Epithelial cell of esophagus (primary cell): ENCODE data around the gene FOXL2.

ENCODE experiments used
- DNase-seq: peaks from one replicate; pipeline ENCODE4 v3.0.0; 2010; ENCODE audit warnings: low read depth
- H3K4me3 ChIP-seq: 2 replicates; pipeline ENCODE4 v1.5.1; 2011; ENCODE audit warnings: mild to moderate bottlenecking, low read length, control low read depth
- TF ChIP-seq, protein P1 (sequence below): IDR thresholded peaks from 2 replicates; pipeline ENCODE4 v1.5.1; 2011; ENCODE audit warnings: low read depth, mild to moderate bottlenecking, low read length, control low read depth, inconsistent platforms; ENCODE audit not compliant: insufficient read depth; ENCODE audit errors: missing control alignments

Gene FOXL2

DNA sequence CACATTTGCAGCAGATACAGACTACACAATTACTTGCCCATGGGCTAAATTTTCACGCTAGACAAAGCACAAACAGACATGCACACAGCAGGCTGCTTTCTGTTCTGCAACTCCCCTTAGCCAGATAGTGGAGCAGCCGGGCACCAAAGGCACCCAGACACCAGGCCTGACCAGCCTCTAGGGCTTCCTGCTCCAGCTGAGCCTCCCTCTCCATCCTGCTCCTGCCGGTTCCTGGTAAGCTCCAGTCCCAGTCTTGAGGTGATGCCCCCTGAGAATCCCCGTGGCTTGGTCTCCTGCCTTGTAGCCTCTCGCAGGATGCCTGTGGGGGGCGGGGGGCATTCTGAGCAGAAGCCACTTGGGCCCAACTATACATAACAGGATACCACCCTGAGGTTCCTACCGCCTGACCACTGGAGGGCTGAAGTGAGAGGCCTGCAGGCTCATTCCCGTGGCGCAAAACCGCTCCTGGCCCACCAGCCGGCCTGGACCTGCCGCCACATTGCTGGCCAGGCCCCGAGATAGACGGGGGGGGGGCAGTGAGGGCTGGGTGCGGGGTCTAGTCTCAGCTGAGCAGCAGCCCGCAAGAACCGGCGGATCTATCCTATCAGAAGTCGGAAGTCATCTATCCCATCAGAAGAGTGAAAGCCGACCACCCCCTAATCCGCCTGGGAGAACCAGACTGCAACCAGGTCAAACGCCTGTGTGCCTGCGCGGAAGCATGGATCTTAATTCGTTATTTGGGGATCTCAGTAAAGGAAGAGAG is 3.9 kb downstream of the FOXL2 start:
- no peak overlapping the region for H3K4me3 ChIP-seq
- TF ChIP-seq, protein P1, sequence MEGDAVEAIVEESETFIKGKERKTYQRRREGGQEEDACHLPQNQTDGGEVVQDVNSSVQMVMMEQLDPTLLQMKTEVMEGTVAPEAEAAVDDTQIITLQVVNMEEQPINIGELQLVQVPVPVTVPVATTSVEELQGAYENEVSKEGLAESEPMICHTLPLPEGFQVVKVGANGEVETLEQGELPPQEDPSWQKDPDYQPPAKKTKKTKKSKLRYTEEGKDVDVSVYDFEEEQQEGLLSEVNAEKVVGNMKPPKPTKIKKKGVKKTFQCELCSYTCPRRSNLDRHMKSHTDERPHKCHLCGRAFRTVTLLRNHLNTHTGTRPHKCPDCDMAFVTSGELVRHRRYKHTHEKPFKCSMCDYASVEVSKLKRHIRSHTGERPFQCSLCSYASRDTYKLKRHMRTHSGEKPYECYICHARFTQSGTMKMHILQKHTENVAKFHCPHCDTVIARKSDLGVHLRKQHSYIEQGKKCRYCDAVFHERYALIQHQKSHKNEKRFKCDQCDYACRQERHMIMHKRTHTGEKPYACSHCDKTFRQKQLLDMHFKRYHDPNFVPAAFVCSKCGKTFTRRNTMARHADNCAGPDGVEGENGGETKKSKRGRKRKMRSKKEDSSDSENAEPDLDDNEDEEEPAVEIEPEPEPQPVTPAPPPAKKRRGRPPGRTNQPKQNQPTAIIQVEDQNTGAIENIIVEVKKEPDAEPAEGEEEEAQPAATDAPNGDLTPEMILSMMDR: no peak
- DNase-seq: no peak

DNA sequence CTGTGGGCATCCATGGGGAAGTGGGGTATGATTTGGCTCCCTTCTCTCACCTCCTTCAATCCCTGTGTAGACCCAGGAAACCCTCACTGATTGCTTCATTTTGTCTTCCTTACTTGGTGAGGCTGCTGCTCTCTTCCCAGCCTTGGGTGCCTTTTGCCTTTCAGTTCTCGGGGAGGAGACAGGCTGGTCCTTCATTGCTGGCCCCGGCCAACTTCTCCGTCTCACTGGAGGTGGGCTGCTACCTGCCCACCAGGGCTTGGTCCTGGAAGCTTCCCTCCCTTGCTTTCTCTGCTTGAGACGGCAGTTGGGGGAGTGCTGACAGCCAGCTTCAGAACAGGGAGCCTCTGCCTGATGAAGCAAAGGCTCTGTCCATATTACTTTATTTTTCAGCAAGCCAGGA is 4.7 kb downstream of the FOXL2 start:
- TF ChIP-seq, protein P1: no peak
- DNase-seq: no peak
- no peak overlapping the region for H3K4me3 ChIP-seq

DNA sequence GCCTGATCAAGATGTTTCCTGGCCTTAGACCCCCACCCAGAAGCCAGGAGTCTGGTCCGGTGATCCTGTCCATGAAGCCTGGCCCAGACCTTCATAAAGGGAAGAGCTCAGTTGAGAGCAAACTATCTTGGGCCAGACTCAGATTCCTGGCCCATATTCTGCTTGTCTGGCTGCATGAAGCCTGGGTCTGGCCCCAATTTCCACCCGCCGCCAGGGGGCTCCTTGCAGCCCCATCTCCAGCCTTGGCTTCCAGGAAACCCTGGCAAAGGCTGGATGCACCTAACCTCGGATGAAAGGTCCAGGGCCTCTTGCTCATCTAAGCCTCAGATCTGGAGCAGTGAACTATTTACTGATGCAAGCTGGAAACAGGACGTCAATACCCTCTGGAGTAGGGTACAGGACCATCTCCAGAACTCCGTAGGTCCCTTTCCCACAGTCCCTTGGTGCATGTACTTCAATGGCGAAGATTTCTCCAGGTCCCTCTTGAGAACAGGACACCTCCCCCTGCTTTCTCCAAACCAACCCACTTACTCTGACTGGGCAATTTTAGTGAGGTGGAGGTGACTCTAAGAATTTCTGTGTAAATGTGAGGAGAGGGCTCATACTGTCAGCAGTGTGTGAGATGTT is 5.6 kb downstream of the FOXL2 start:
- TF ChIP-seq, protein P1: peak; percentile 48
- peak; percentile 65 for DNase-seq
- no peak overlapping the region for H3K4me3 ChIP-seq

DNA sequence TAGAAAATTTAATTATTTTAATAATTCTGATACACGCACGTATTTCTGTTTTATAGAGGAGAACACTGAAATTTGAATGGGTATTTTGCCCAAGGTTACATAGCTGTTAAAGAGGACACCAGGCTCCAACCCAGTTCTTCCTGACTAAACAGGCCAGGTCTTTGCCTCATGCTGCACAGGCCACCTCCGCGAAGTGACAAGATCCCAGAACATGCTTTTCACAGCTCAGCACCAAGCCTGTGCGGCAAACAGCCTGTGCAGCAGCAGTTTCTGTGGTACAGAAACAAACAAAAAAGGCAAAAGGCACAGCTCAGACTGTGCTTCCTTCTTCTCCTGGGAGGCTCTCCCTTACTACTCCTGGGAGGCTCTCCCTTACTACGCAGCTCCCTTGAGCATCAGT is 6.5 kb downstream of the FOXL2 start:
- DNase-seq: no peak
- TF ChIP-seq, protein P1: no peak
- H3K4me3 ChIP-seq: no peak overlapping the region

DNA sequence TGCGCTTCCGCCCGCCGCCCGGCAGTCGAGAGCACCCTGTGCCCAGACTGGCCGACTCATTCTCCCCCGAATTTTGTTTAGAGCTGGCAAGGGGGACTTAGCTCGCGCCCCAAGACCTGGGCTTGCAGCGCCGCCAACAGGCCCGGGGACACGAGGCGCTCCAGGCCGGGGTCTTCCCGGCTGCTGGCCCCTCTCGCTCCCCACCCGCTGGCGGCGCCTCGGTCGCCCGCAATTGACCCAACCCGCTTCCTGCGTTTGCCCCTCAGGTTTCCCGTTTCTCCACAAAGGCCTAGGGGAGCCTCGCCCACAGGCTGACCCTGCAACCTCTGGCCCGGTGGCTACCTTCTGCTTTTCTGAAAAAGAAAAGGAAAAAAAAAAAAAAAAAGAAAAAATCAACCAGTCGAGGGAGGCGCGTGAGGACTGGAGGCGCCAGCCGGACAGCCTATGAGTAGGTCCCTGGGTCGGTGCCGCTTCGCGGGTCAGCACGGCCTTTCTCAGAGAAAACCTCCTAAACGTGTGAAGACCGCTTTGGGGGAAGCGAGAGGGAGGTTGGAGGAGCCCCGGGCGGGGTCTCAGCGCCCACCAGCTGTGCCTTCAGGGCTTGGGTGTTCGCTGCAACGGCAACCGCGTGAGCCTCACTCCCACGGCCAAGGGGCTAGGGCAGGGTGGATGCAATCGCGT is 7.2 kb downstream of the FOXL2 start:
- DNase-seq: no peak
- no peak overlapping the region for H3K4me3 ChIP-seq
- TF ChIP-seq, protein P1: no peak

DNA sequence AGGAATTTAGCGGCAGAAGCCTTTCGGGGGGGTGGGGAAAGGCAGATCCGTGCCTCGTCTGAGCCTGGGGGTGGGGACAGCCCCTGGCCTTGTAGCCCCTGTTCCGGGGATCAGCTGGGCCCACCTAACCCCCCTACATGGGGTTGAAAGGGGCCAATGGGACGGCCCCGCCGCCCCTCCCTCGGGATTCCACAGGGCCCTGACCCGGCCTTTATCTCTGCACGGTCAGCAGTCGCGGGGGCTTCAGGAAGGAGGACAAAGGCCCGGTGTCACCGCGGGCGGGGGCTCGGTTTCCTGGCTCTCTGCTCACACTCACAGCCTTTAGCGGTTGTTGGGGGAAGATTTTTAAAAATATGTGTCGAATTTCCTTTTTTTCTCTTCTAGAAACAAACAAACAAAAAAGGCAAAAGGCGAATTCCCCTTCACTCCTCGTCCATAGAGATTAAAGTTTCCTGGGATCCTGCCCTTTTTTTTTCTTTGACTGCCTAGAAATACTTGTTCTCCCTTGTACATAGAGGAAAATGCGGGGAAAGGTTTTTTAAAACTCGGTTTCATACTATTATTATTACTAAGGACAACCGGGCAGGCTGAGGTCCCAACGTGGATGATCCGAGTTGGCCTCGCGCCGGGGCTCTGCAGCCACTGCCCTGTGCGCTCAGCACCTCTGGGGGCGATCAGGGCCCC is 7.9 kb downstream of the FOXL2 start:
- DNase-seq: no peak
- no peak overlapping the region for H3K4me3 ChIP-seq
- TF ChIP-seq, protein P1: no peak
